Stomach (tissue), 9 donors: ENCODE results near the gene CLASP2. TPM values are rescaled to one million over a fixed set of nuclear protein-coding genes. Genes with fewer than 3 reads are reported as not detected.

Experiments used
- DNase-seq, 2 donors: peaks; one replicate each; pipeline versions ENCODE4 v3.0.0 to v3.0.0-alpha.2; 2013 to 2019
- H3K27ac ChIP-seq, 5 donors: fragments of 200-600 bp in 4 of 5; sonication (generic) in 4 of 5; one replicate each; pipeline ENCODE4 v1.5.1; 2013 to 2019; ENCODE audit warnings: mild to moderate bottlenecking in 1 of 5, moderate library complexity in 1 of 5
- H3K27me3 ChIP-seq, 3 donors: fragments of 200-600 bp; sonication (generic); one replicate each; pipeline ENCODE4 v1.5.1; 2017 to 2019; ENCODE audit warnings: mixed run types in 1 of 3
- H3K36me3 ChIP-seq, 4 donors: fragments of 200-600 bp; sonication (generic); 1 replicate in 3 of 4; 2 replicates in 1 of 4; pipeline ENCODE4 v1.5.1; 2016 to 2019
- H3K4me1 ChIP-seq, 4 donors: fragments of 200-600 bp; sonication (generic); one replicate each; pipeline ENCODE4 v1.5.1; 2016 to 2019
- H3K4me3 ChIP-seq, 4 donors: fragments of 200-600 bp; sonication (generic) in 3 of 4; one replicate each; pipeline ENCODE4 v1.5.1; 2016 to 2019; ENCODE audit warnings: mild to moderate bottlenecking in 1 of 4
- H3K9me3 ChIP-seq, 4 donors: fragments of 200-600 bp; sonication (generic); one replicate each; pipeline ENCODE4 v1.5.1; 2016 to 2019
- CTCF ChIP-seq, 7 experiments: fragments of 450-650 bp in 4 of 7; fragments of 200-600 bp in 3 of 7; sonication (generic) in 3 of 7; IDR thresholded peaks; one replicate each; pipeline ENCODE4 v1.5.1; 2016 to 2019; ENCODE audit warnings: antibody characterized with exemption in 7 of 7, control low read depth in 2 of 7, mild to moderate bottlenecking in 1 of 7
- EP300 ChIP-seq: sonication (generic); formaldehyde crosslinking; IDR thresholded peaks from one replicate; pipeline ENCODE4 v1.6.1; 2017; ENCODE audit warnings: antibody characterized with exemption
- POLR2A ChIP-seq, 4 donors: fragments of 450-650 bp; IDR thresholded peaks; one replicate each; pipeline ENCODE4 v1.6.1; 2016; ENCODE audit warnings: antibody characterized with exemption in 4 of 4, control low read depth in 2 of 4, mild to moderate bottlenecking in 1 of 4, moderate library complexity in 1 of 4
- POLR2AphosphoS5 ChIP-seq, 3 donors: sonication (generic); formaldehyde crosslinking; IDR thresholded peaks; one replicate each; pipeline ENCODE4 v1.6.1; 2016; ENCODE audit warnings: antibody characterized with exemption in 3 of 3
- WGBS, 5 donors: extraction: QIAGEN DNeasy Blood & Tissue Kit in 3 of 5; methylation state at CpG; one replicate each; pipeline versions ENCODE4 v1.1.5 to v1.1.7; 2013 to 2018; 5-methylcytosine and 5-hydroxymethylcytosine counted together
- intact Hi-C: fragments of 100-400 bp; cut with DNase I; formaldehyde crosslinking; loops from one replicate; pipeline ENCODE4 v1.15.1; 2023; ENCODE audit warnings: low total_unique reads
- polyA plus RNA-seq, 3 donors: library from polyadenylated mRNA; stranded (reverse); fragments of 200-250 nt; gene quantifications; one replicate each; pipeline ENCODE4 v1.2.3, GENCODE V29; 2013
- total RNA-seq, 5 donors: library from RNA; depleted of rRNA; stranded (reverse); fragments of >200 nt; gene quantifications; one replicate each; pipeline versions ENCODE4 v1.1.0 to v1.2.3, GENCODE V29; 2014 to 2016
- donor health status: healthy with polysubstance abuse.
- donor health status: Bipolar disorder and iron deficiency.
- donor health status: healthy.

CLASP2 gene
- total and polyA plus RNA-seq, 8 donors: 6.3 to 136 (median 44.1) TPM

GRCh38 chr3:33722191-33722590 is 4.1 kb upstream of the CLASP2 start:
- Histone ChIP-seq H3K27ac (no peak overlapping the region), H3K9me3 (no peaks in the 10 kb centered on the region), H3K4me3 (no peak overlapping the region), H3K36me3 (no peaks in the 10 kb centered on the region), H3K4me1 (peaks cover 0 to 9% (median 5%) of the 10 kb centered on the region in 4 donors), H3K27me3 (no peaks in the 10 kb centered on the region)
- no peak for DNase-seq
- TF ChIP-seq EP300 (no peak), POLR2AphosphoS5 (IDR thresholded peaks at IDR 0.05) (no peak), POLR2A (IDR thresholded peaks at IDR 0.05) (no peak), CTCF (IDR thresholded peaks at IDR 0.05) (no peak)
- 77 to 91% (median 84%) methylated on average over 1 of the region's 1 CpG for WGBS, 5 donors
- intact Hi-C loops: loop anchor here (10.0 kb wide), 1 partner anchor 63 kb away; no protein-coding TSS in a partner anchor

- intact Hi-C loops: loop anchor here (10.0 kb wide), 1 partner anchor 84 kb away; no protein-coding TSS in a partner anchor
- peak overlapping the region; percentile 91 to 100 (median 99) for H3K27ac ChIP-seq
- no peak for DNase-seq
- H3K27me3 ChIP-seq: no peaks in the 10 kb centered on the region
- peaks cover 10 to 36% (median 22%) of the 10 kb centered on the region in 4 donors for H3K4me1 ChIP-seq
- no peak for TF ChIP-seq POLR2AphosphoS5 (IDR thresholded peaks at IDR 0.05)
- TF ChIP-seq EP300: no peak
- TF ChIP-seq POLR2A (IDR thresholded peaks at IDR 0.05): no peak
- TF ChIP-seq CTCF (IDR thresholded peaks at IDR 0.05): no peak
- no peaks in the 10 kb centered on the region for H3K36me3 ChIP-seq
- H3K4me3 ChIP-seq: peak overlapping the region; percentile 72 to 90 (median 88)
- WGBS, 5 donors: 0 to 1% (median 1%) methylated on average over 7 of the region's 7 CpGs
- H3K9me3 ChIP-seq: no peaks in the 10 kb centered on the region
These were observed 497 bp upstream of the CLASP2 start for GRCh38 chr3:33718595-33718907.

- TF ChIP-seq POLR2A (IDR thresholded peaks at IDR 0.05): no peak
- TF ChIP-seq POLR2AphosphoS5 (IDR thresholded peaks at IDR 0.05): no peak
- no peak for TF ChIP-seq EP300
- TF ChIP-seq CTCF (IDR thresholded peaks at IDR 0.05): no peak
- intact Hi-C loops: loop anchor here (10.0 kb wide), 1 partner anchor 83 kb away; no protein-coding TSS in a partner anchor
- Histone ChIP-seq H3K27me3 (no peaks in the 10 kb centered on the region), H3K36me3 (no peaks in the 10 kb centered on the region), H3K9me3 (no peaks in the 10 kb centered on the region), H3K4me1 (peaks cover 10 to 39% (median 22%) of the 10 kb centered on the region in 4 donors), H3K27ac (peak overlapping the region; percentile 91 to 100 (median 99)), H3K4me3 (peak overlapping the region; percentile 72 to 90 (median 88))
- WGBS, 5 donors: 0 to 2% (median 1%) methylated on average over 11 to 26 of the region's 26 CpGs
- peak; percentile 75 to 91 for DNase-seq
These were observed 513 bp downstream of the CLASP2 start for GRCh38 chr3:33717616-33717865.

- intact Hi-C loops: loop anchor here (10.0 kb wide), 1 partner anchor 81 kb away; no protein-coding TSS in a partner anchor
- H3K9me3 ChIP-seq: no peaks in the 10 kb centered on the region
- peak overlapping the region; percentile 72 to 90 (median 88) for H3K4me3 ChIP-seq
- no peaks in the 10 kb centered on the region for H3K27me3 ChIP-seq
- peak in 1 of 2 donors; percentile 6 for DNase-seq
- no peaks in the 10 kb centered on the region for H3K36me3 ChIP-seq
- H3K4me1 ChIP-seq: peaks cover 10 to 39% (median 22%) of the 10 kb centered on the region in 4 donors
- 45 to 50% (median 47%) methylated on average over 7 of the region's 7 CpGs for WGBS, 5 donors
- H3K27ac ChIP-seq: peak overlapping the region in 1 of 5 donors; percentile 100
- TF ChIP-seq POLR2A (IDR thresholded peaks at IDR 0.05) (no peak), EP300 (no peak), POLR2AphosphoS5 (IDR thresholded peaks at IDR 0.05) (no peak), CTCF (IDR thresholded peaks at IDR 0.05) (no peak)
These were observed 1.8 kb downstream of the CLASP2 start for GRCh38 chr3:33716227-33716626.
